ENCODE data around the gene SLC43A2. TPM values are rescaled to one million over a fixed set of nuclear protein-coding genes. Genes with fewer than 3 reads are reported as not detected.
A peak's percentile ranks its signal among the peaks of the same experiment; 100 is the strongest.

The SLC43A2 gene
- total and polyA plus RNA-seq, 2 of the 13 experiments (the other 11 are each of a cell fraction or from before 2014, with no cell fraction given): 7.3 to 20.0 TPM

GRCh38 chr17:1621273-1621954 lies 7.2 kb downstream of the SLC43A2 start (continued):
- TF ChIP-seq, protein P1, sequence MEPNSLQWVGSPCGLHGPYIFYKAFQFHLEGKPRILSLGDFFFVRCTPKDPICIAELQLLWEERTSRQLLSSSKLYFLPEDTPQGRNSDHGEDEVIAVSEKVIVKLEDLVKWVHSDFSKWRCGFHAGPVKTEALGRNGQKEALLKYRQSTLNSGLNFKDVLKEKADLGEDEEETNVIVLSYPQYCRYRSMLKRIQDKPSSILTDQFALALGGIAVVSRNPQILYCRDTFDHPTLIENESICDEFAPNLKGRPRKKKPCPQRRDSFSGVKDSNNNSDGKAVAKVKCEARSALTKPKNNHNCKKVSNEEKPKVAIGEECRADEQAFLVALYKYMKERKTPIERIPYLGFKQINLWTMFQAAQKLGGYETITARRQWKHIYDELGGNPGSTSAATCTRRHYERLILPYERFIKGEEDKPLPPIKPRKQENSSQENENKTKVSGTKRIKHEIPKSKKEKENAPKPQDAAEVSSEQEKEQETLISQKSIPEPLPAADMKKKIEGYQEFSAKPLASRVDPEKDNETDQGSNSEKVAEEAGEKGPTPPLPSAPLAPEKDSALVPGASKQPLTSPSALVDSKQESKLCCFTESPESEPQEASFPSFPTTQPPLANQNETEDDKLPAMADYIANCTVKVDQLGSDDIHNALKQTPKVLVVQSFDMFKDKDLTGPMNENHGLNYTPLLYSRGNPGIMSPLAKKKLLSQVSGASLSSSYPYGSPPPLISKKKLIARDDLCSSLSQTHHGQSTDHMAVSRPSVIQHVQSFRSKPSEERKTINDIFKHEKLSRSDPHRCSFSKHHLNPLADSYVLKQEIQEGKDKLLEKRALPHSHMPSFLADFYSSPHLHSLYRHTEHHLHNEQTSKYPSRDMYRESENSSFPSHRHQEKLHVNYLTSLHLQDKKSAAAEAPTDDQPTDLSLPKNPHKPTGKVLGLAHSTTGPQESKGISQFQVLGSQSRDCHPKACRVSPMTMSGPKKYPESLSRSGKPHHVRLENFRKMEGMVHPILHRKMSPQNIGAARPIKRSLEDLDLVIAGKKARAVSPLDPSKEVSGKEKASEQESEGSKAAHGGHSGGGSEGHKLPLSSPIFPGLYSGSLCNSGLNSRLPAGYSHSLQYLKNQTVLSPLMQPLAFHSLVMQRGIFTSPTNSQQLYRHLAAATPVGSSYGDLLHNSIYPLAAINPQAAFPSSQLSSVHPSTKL (CRISPR knock-in tag; IDR thresholded peaks at IDR 0.05): peak; percentile 15; the same call in 1 of the 2 replicates
- TF ChIP-seq MEIS2 (CRISPR knock-in tag; IDR thresholded peaks at IDR 0.05) (peak; percentile 59; the same call in 1 of the 2 replicates), SRSF4 (IDR thresholded peaks at IDR 0.05; ENCODE audit: low read depth, low read length, poor library complexity, severe bottlenecking) (no peak), SPEN (CRISPR knock-in tag; IDR thresholded peaks at IDR 0.05; ENCODE audit: low read depth) (peak; percentile 41; the same call in 1 of the 2 replicates), JUND (CRISPR knock-in tag; IDR thresholded peaks at IDR 0.05) (no peak), ELF1 (CRISPR knock-in tag; IDR thresholded peaks at IDR 0.05) (0 out of 2 replicates have a peak, but pooled peaks have one; percentile 23), ZNF746 (CRISPR knock-in tag; IDR thresholded peaks at IDR 0.05) (peak; percentile 53; the same call in 1 of the 2 replicates), ERF (CRISPR knock-in tag; IDR thresholded peaks at IDR 0.05) (0 out of 2 replicates have a peak, but pooled peaks have one; percentile 29), ZBTB42 (CRISPR knock-in tag; IDR thresholded peaks at IDR 0.05) (no peak), PHF21A (CRISPR knock-in tag; IDR thresholded peaks at IDR 0.05) (peak; percentile 79), SALL1 (CRISPR knock-in tag; IDR thresholded peaks at IDR 0.05) (peak; percentile 58; the same call in 1 of the 2 replicates), NCOA1 (CRISPR knock-in tag; IDR thresholded peaks at IDR 0.05) (no peak), ELF3 (CRISPR knock-in tag; IDR thresholded peaks at IDR 0.05) (peak; percentile 67; the same call in 1 of the 2 replicates), POLR2AphosphoS5 (IDR thresholded peaks at IDR 0.05; ENCODE audit: low read depth, low read length) (no peak), SP2 (CRISPR knock-in tag; IDR thresholded peaks at IDR 0.05) (no peak), RARA (CRISPR knock-in tag; IDR thresholded peaks at IDR 0.05) (peak; percentile 72), ZNF20 (CRISPR knock-in tag; IDR thresholded peaks at IDR 0.05) (no peak)
- TF ChIP-seq, protein P2, sequence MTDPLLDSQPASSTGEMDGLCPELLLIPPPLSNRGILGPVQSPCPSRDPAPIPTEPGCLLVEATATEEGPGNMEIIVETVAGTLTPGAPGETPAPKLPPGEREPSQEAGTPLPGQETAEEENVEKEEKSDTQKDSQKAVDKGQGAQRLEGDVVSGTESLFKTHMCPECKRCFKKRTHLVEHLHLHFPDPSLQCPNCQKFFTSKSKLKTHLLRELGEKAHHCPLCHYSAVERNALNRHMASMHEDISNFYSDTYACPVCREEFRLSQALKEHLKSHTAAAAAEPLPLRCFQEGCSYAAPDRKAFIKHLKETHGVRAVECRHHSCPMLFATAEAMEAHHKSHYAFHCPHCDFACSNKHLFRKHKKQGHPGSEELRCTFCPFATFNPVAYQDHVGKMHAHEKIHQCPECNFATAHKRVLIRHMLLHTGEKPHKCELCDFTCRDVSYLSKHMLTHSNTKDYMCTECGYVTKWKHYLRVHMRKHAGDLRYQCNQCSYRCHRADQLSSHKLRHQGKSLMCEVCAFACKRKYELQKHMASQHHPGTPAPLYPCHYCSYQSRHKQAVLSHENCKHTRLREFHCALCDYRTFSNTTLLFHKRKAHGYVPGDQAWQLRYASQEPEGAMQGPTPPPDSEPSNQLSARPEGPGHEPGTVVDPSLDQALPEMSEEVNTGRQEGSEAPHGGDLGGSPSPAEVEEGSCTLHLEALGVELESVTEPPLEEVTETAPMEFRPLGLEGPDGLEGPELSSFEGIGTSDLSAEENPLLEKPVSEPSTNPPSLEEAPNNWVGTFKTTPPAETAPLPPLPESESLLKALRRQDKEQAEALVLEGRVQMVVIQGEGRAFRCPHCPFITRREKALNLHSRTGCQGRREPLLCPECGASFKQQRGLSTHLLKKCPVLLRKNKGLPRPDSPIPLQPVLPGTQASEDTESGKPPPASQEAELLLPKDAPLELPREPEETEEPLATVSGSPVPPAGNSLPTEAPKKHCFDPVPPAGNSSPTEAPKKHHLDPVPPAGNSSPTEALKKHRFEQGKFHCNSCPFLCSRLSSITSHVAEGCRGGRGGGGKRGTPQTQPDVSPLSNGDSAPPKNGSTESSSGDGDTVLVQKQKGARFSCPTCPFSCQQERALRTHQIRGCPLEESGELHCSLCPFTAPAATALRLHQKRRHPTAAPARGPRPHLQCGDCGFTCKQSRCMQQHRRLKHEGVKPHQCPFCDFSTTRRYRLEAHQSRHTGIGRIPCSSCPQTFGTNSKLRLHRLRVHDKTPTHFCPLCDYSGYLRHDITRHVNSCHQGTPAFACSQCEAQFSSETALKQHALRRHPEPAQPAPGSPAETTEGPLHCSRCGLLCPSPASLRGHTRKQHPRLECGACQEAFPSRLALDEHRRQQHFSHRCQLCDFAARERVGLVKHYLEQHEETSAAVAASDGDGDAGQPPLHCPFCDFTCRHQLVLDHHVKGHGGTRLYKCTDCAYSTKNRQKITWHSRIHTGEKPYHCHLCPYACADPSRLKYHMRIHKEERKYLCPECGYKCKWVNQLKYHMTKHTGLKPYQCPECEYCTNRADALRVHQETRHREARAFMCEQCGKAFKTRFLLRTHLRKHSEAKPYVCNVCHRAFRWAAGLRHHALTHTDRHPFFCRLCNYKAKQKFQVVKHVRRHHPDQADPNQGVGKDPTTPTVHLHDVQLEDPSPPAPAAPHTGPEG (CRISPR knock-in tag; IDR thresholded peaks at IDR 0.05): peak; percentile 82

Data from HepG2 (cell line).